ENCODE data around the gene BPGM. TPM values are rescaled to one million over a fixed set of nuclear protein-coding genes. Genes with fewer than 3 reads are reported as not detected.
A peak's percentile ranks its signal among the peaks of the same experiment; 100 is the strongest.

Gene BPGM
- 11.6 TPM for total RNA-seq (2013)
- polyA plus RNA-seq (10 to 100 TPM in 2 of 3 donors, 1 to 10 TPM in 1; 3.9 to 20.6 (median 18.4) TPM), polyA minus RNA-seq (2.5 and 5.7 TPM in 2 replicates), total RNA-seq (6.2 to 22.5 (median 16.7) reads per million in 11 experiments)

DNA sequence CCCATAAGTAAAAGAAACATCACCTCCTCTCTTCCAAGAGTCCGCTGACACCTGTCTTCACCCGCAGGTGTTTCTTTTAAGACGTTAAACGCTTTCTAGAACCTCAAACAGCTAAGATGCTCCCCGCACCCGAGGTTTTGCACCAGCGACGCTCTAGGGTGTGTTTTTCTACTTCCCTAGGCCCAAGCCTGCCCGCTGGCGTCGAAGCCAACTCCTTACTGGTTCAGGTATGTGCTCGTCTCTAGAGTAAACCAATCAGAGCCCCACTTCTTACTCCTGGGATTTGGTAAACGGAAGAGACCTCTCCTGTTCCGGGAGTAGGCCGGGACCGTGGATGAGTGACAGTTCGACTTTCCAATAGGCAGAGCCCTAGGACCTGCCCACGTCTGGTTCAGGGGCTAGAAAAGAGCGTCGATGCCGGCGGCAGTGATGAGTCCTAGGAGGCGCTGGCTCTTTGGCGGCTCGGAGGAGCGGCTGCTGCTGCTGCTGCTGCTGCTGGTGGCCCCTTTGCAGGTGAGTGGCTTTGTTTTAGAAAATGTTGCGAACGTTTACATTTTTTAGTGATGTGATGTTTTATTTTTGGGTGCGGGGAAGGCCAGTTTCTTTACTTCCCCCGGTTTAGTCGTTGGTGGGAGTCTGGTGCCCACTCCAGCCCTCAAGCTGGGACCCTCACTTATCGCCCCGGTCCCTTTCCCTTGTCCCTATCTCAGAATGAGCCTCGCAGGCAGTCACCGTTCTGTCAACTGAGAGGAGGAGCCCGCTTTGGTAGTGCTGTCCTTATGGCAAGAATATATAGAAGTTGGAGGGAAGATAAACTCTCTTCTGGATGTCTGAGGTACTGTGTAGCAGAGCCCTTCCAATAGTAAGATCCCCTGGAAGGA lies at the start of gene BPGM:
BPGM (plus strand) TSS at position 429 of the 881 bp plus-strand sequence. CDS start 14,655 bp downstream, outside the sequence.
- Histone ChIP-seq H4K20me1 (ENCODE audit: insufficient read depth, low read length) (no peaks in the 10 kb centered on the region), H3K9ac (ENCODE audit: insufficient read depth, low read length, poor library complexity, severe bottlenecking) (peak within 1 kb of the TSS; percentile 79), H3K27me3 (ENCODE audit: control insufficient read depth in 2 of 2, insufficient read depth in 2 of 2, low read length in 2 of 2) (no peaks in the 10 kb centered on the region), H3K79me2 (ENCODE audit: insufficient read depth, low read length) (peaks cover 37% of the 10 kb centered on the region), H3K27ac (ENCODE audit: low read depth in 1 of 2, low read length in 2 of 2) (peak within 1 kb of the TSS; percentile 26 to 94), H2AFZ (ENCODE audit: insufficient read depth, low read depth, low read length, poor library complexity, severe bottlenecking) (peak within 1 kb of the TSS; percentile 91), H3K4me1 (ENCODE audit: control insufficient read depth in 1 of 2, insufficient read depth in 2 of 2, low read length in 2 of 2) (peaks cover 15 to 21% of the 10 kb centered on the region in 2 donors), H3K9me3 (replicated peaks in 1 of 2; ENCODE audit: control insufficient read depth in 1 of 2, insufficient read depth in 1 of 2, low read length in 2 of 2) (no peaks in the 10 kb centered on the region), H3K4me2 (replicated peaks; ENCODE audit: extremely low read depth, low read length, poor library complexity, severe bottlenecking) (peak within 1 kb of the TSS; percentile 79), H3K36me3 (replicated peaks in 1 of 2; ENCODE audit: control insufficient read depth in 1 of 2, insufficient read depth in 2 of 2, low read length in 2 of 2) (no peaks in the 10 kb centered on the region), H3K4me3 (replicated peaks in 1 of 3; ENCODE audit: low read depth in 2 of 3, low read length in 3 of 3) (peak within 1 kb of the TSS; percentile 67 to 89 (median 83))
- H3K9me3 Mint-ChIP-seq, result peaks cover 0 to 7% (median 3%) of the 10 kb centered on the region in 7 donors
- peaks cover 4% of the 10 kb centered on the region for H3K4me1 Mint-ChIP-seq
- intact Hi-C loops (cut with micrococcal nuclease), result loop anchor here in 1 of 2 donors (10.0 kb wide), 1 partner anchor 1018 kb away; the partner anchor contains the start of gene STMP1
- H3K27me3 Mint-ChIP-seq (ENCODE audit: low read depth in 3 of 3), result peaks cover 2 to 5% (median 3%) of the 10 kb centered on the region in 3 donors
- TF ChIP-seq, protein P1, sequence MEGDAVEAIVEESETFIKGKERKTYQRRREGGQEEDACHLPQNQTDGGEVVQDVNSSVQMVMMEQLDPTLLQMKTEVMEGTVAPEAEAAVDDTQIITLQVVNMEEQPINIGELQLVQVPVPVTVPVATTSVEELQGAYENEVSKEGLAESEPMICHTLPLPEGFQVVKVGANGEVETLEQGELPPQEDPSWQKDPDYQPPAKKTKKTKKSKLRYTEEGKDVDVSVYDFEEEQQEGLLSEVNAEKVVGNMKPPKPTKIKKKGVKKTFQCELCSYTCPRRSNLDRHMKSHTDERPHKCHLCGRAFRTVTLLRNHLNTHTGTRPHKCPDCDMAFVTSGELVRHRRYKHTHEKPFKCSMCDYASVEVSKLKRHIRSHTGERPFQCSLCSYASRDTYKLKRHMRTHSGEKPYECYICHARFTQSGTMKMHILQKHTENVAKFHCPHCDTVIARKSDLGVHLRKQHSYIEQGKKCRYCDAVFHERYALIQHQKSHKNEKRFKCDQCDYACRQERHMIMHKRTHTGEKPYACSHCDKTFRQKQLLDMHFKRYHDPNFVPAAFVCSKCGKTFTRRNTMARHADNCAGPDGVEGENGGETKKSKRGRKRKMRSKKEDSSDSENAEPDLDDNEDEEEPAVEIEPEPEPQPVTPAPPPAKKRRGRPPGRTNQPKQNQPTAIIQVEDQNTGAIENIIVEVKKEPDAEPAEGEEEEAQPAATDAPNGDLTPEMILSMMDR (IDR thresholded peaks at IDR 0.05), result peak; percentile 12
- H3K4me3 Mint-ChIP-seq, result no peak within 1 kb of the TSS
- under 1% methylated on average over 24 of the region's 36 CpGs for WGBS (ENCODE audit: insufficient coverage)
- peak; percentile 99 to 100 (median 100) for DNase-seq
- H3K27ac Mint-ChIP-seq, result no peak within 1 kb of the TSS
- H3K36me3 Mint-ChIP-seq, result peaks cover 7 to 8% of the 10 kb centered on the region in 2 donors

DNA sequence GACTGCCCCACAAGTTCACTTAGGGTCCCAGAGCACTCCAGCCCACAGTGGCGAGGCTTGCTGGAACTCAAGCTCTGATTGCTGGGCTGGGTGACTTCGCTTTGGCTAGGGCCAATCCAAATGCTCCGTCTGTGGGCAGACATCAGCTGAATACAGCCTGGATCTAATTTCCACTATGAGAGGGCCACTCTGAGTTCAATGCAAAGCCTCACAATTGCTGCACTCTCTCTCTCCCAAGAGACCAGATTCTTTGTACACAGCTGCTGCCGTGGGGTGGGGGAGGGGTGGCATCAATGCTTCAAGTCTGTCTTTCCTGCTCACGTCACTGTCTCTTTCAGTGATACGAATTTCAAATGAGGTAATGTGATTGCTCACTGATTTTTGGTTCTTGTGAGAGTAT lies 47.3 kb upstream of the BPGM start:
- H3K27ac ChIP-seq (ENCODE audit: low read depth in 1 of 2, low read length in 2 of 2), result no peak overlapping the region
- H3K4me1 ChIP-seq (ENCODE audit: control insufficient read depth in 1 of 2, insufficient read depth in 2 of 2, low read length in 2 of 2), result peaks cover 19 to 23% of the 10 kb centered on the region in 2 donors
- no peaks in the 10 kb centered on the region for H3K9me3 ChIP-seq (replicated peaks in 1 of 2; ENCODE audit: control insufficient read depth in 1 of 2, insufficient read depth in 1 of 2, low read length in 2 of 2)
- Mint-ChIP-seq H3K4me1 (peaks cover 25% of the 10 kb centered on the region), H3K27ac (no peak overlapping the region), H3K36me3 (peaks cover 0 to 2% of the 10 kb centered on the region in 2 donors), H3K9me3 (peaks cover 4 to 25% (median 12%) of the 10 kb centered on the region in 7 donors), H3K27me3 (ENCODE audit: low read depth in 3 of 3) (peaks cover 1 to 4% (median 2%) of the 10 kb centered on the region in 3 donors), H3K4me3 (no peak overlapping the region)
- no peak overlapping the region for H3K4me3 ChIP-seq (replicated peaks in 1 of 3; ENCODE audit: low read depth in 2 of 3, low read length in 3 of 3)
- no peaks in the 10 kb centered on the region for H3K36me3 ChIP-seq (replicated peaks in 1 of 2; ENCODE audit: control insufficient read depth in 1 of 2, insufficient read depth in 2 of 2, low read length in 2 of 2)
- no peak overlapping the region for H3K9ac ChIP-seq (ENCODE audit: insufficient read depth, low read length, poor library complexity, severe bottlenecking)
- H3K27me3 ChIP-seq (ENCODE audit: control insufficient read depth in 2 of 2, insufficient read depth in 2 of 2, low read length in 2 of 2), result no peaks in the 10 kb centered on the region
- no peak for DNase-seq
- TF ChIP-seq, protein P1 (IDR thresholded peaks at IDR 0.05), result no peak
- H2AFZ ChIP-seq (ENCODE audit: insufficient read depth, low read depth, low read length, poor library complexity, severe bottlenecking), result no peak overlapping the region
- intact Hi-C loops (cut with micrococcal nuclease), result loop anchor here in 1 of 2 donors (10.0 kb wide), 1 partner anchor 85 kb away; no protein-coding TSS in a partner anchor
- H3K4me2 ChIP-seq (replicated peaks; ENCODE audit: extremely low read depth, low read length, poor library complexity, severe bottlenecking), result no peak overlapping the region
- WGBS (ENCODE audit: insufficient coverage), result 71% methylated on average over 2 of the region's 6 CpGs
- H4K20me1 ChIP-seq (ENCODE audit: insufficient read depth, low read length), result no peaks in the 10 kb centered on the region
- no peaks in the 10 kb centered on the region for H3K79me2 ChIP-seq (ENCODE audit: insufficient read depth, low read length)

All from CD14-positive monocyte (primary cell).